NCI-H82 treated with DMSO at 0.1 percent for 48 hours (cell line): ENCODE results near the gene FAM120A.

Experiments used
- DNase-seq: peaks from one replicate; lab custom pipeline; 2025; ENCODE audit not compliant: unreplicated experiment; lab: John Stamatoyannopoulos, UW

Gene FAM120A

DNA sequence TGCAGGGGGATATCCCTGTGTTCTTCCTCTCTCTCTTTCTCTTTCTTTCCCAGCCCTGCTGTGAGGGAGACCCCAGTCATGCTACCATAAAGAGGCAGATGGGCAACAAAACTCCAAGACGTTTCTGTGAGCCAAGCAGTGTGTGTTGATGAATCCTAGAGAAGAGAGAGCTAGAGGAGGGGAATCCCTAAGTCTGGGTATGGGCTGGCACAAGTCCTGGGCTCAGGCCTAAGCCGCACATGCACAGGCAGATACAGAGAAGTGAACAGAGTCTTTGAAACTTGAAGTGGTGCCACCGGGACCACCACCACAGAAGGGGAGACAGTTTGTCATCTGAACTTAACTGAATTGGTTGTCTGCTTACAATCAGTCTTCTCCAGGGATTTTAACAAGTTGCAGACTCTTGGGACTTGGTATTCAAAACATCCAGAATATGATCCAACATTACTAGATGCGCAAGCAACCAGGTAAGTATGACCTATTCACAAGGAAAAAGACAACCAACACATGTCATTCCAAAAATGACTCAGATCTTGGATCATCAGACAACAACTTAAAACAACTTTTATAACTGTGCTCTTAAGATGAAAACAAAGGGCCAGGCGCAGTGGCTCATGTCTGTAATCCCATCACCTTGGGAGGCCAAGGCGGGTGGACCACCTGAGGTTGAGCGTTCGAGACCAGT lies 10.4 kb upstream of the FAM120A start:
- DNase-seq: no peak

GRCh38 chr9:93446073-93446472 lies 5.4 kb upstream of the FAM120A start:
- DNase-seq: no peak

GRCh38 chr9:93447655-93448054 lies 3.8 kb upstream of the FAM120A start:
- no peak for DNase-seq

GRCh38 chr9:93451849-93452709 lies 594 bp downstream of the FAM120A start:
- no peak for DNase-seq

DNA sequence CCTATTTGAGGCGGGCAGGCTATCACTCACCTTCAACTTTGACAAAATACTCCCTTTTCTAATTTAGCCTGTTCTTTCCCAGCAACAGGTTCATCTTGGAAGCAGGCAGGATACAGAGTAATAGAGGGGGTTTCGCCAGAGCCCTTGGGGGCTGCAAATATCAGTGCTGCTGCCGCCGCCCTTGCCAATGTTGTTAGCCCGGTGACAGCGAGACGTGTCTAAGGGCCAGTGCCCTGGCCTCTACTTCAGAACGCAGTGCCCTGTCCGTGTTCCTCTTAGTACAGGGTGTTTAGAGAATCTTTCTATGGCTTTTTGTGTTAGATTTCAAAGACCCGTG lies 1.2 kb downstream of the FAM120A start:
- DNase-seq: no peak

GRCh38 chr9:93453047-93453914 lies 1.8 kb downstream of the FAM120A start, which contains the start of gene FAM120AOS:
Gene FAM120AOS (minus strand): TSS chr9:93453581. CDS start chr9:93452709, 872 bp downstream.
- DNase-seq: peak; percentile 76

DNA sequence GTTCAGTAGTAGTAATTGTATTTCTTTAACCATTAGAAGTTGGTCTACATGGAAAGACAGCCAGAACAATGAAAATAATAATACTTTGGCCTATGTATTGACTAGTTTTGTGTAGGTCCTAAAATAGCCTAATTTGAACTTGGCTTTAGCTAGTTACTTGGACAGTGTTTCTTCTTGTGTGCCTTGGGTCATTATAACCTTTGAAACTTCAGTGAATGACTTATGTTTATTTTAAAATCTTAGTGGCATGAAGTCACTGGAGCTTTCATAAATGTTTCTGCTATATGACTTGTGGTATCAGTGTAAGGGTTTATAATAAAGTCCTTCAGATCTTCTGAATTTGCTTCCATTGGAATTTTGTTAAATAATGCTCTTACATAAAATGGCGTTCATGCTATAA lies 4.5 kb downstream of the FAM120A start:
- DNase-seq: no peak

GRCh38 chr9:93456504-93456903 lies 5.0 kb downstream of the FAM120A start:
- DNase-seq: no peak

DNA sequence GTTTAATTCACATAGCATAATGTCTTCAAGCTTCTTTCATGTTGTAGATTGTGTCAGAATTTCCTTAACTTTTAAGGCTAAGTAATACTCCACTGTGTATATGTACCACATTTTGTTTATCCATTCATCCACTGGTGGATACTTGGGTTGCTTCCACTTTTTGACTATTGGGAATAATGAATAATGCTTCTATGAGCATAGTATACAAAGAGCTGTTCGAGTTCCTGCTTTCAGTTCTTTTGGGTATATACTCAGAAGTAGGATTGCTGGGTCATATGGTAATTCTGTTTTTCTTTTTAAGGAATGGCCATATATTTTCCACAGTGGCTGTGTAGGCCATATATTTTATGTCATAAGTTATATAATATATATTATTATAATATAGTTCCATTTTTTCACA lies 5.5 kb downstream of the FAM120A start:
- no peak for DNase-seq

DNA sequence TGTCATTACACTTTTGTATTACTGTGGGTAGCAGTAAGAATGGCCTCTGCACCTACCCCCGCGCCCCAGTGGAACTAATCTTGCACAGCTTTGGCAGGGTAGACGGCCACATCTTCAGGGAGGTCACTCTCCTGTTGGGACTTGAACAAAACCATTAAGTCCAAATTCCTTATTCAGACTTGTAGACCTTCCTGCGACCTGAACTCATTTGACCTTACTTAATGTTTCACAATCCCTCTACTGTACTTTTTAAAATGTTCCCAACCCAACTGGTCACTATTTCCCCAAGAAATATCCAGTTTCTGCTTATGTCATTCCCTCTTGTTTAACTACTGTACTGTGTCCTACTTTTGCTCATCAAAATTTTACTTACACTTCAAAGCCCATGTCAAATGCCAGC lies 7.2 kb downstream of the FAM120A start:
- no peak for DNase-seq

GRCh38 chr9:93459432-93459847 lies 8.0 kb downstream of the FAM120A start:
- no peak for DNase-seq

GRCh38 chr9:93460689-93461413 lies 9.4 kb downstream of the FAM120A start:
- peak; percentile 16 for DNase-seq

DNA sequence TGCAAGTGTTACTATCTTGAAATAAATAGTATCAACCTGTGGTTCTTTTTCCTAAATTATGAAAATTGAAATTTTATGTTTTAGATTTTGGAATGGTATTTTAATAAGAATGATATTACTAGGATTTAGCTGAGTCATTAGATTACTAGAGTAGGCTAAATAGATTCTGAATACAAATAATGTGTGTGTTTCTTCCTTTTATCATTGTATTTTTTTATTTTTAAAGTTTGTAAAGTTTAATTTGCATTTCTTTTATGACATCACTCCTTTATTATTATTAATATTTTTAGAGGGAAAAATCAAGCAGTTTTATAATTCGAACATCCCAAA lies 9.9 kb downstream of the FAM120A start:
- DNase-seq: no peak

GRCh38 chr9:93461821-93462220 lies 10.3 kb downstream of the FAM120A start:
- DNase-seq: no peak

GRCh38 chr9:93463638-93464248 lies 12.3 kb downstream of the FAM120A start:
- no peak for DNase-seq

DNA sequence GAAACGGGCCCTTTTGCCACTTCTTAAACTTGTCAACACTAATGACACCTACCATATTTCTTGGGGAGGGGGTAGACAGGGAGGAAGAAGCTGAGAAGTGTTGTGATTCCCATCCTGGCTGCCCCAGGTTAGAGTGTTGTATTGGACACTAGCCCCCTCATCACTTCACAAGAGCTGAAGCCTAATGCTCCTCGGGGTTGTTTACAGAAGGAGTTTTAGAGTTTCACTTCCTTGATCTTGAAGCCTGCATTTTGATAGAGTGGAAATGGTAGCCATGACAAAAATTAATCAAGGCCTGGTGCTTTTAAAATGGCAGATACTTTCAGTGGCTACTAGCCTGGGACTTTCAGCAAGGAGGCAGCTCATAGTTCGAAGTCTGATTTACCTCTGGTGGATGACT lies 12.9 kb downstream of the FAM120A start:
- no peak for DNase-seq

GRCh38 chr9:93464876-93465275 lies 13.4 kb downstream of the FAM120A start:
- no peak for DNase-seq

GRCh38 chr9:93465855-93466254 lies 14.4 kb downstream of the FAM120A start:
- DNase-seq: no peak

GRCh38 chr9:93466416-93467061 lies 15.1 kb downstream of the FAM120A start:
- DNase-seq: no peak

DNA sequence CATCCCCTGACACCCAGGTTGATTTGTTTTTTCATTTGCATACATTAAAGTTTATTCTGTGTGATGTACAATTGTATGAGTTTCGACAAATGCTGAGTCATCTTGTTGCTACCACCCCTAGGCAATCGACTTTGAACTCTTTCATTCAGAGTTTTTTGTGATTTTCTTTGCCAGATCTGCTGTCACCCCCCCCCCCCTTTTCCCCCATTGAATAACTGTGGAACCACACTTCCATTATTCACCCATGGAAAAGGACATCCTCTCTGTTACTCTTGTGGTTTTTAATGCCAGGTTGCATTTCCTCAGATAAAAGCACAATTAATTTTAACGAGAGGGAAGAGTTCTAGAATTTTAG lies 15.6 kb downstream of the FAM120A start:
- no peak for DNase-seq
